H9 (cell line): ENCODE results near the gene SLC23A1. TPM values are rescaled to one million over a fixed set of nuclear protein-coding genes. Genes with fewer than 3 reads are reported as not detected.

Source experiments
- DNase-seq: peaks from one replicate; pipeline ENCODE4 v3.0.0-alpha.2; 2017
- H2AFZ ChIP-seq: one replicate; pipeline ENCODE4 v1.6.1; 2013; ENCODE audit warnings: mild to moderate bottlenecking, low read length, control low read depth, moderate library complexity
- H2AK5ac ChIP-seq: 2 replicates; pipeline ENCODE4 v1.6.1; 2013; ENCODE audit warnings: low read length, control low read depth, mixed read lengths; ENCODE audit not compliant: insufficient read length
- H2BK120ac ChIP-seq: one replicate; pipeline ENCODE4 v1.6.1; 2013; ENCODE audit warnings: low read depth, mild to moderate bottlenecking, low read length, control low read depth, inconsistent platforms; ENCODE audit not compliant: poor library complexity, severe bottlenecking
- H2BK12ac ChIP-seq: 2 replicates; pipeline ENCODE4 v1.6.1; 2013; ENCODE audit warnings: low read length, control low read depth, mixed read lengths, low read depth; ENCODE audit not compliant: insufficient read length
- H2BK15ac ChIP-seq: 2 replicates; pipeline ENCODE4 v1.6.1; 2013; ENCODE audit warnings: low read depth, low read length, control low read depth
- H2BK20ac ChIP-seq: one replicate; pipeline ENCODE4 v1.6.1; 2013; ENCODE audit warnings: low read depth, mild to moderate bottlenecking, low read length, control low read depth, inconsistent platforms; ENCODE audit not compliant: poor library complexity, severe bottlenecking
- H2BK5ac ChIP-seq: 2 replicates; pipeline ENCODE4 v1.6.1; 2013; ENCODE audit warnings: low read length, control low read depth, mixed read lengths; ENCODE audit not compliant: insufficient read length
- H3K14ac ChIP-seq: 2 replicates; pipeline ENCODE4 v1.6.1; 2013; ENCODE audit warnings: low read length, control low read depth; ENCODE audit not compliant: insufficient read depth
- H3K18ac ChIP-seq: 2 replicates; pipeline ENCODE4 v1.6.1; 2013; ENCODE audit warnings: low read depth, mild to moderate bottlenecking, mixed read lengths, low read length, control low read depth; ENCODE audit not compliant: insufficient read length
- H3K23ac ChIP-seq: 2 replicates; pipeline ENCODE4 v1.6.1; 2013; ENCODE audit warnings: low read length, control low read depth, mixed read lengths, low read depth; ENCODE audit not compliant: insufficient read length
- H3K23me2 ChIP-seq: 2 replicates; pipeline ENCODE4 v1.6.1; 2013; ENCODE audit warnings: low read depth, mild to moderate bottlenecking, mixed read lengths, low read length, control low read depth; ENCODE audit not compliant: insufficient read length, poor library complexity, severe bottlenecking
- H3K27ac ChIP-seq: 2 replicates; pipeline ENCODE4 v1.5.1; 2013; ENCODE audit warnings: low read length, control low read depth, mixed read lengths, low read depth; ENCODE audit not compliant: insufficient read length
- H3K27me3 ChIP-seq: 2 replicates; pipeline ENCODE4 v1.6.1; 2013; ENCODE audit warnings: low read length, control low read depth, inconsistent platforms; ENCODE audit not compliant: insufficient read depth
- H3K4ac ChIP-seq: 2 replicates; pipeline ENCODE4 v1.6.1; 2013; ENCODE audit warnings: low read depth, mild to moderate bottlenecking, control low read depth, inconsistent platforms, low read length, moderate library complexity
- H3K4me1 ChIP-seq: 2 replicates; pipeline ENCODE4 v1.6.1; 2013; ENCODE audit warnings: low read length, control low read depth, inconsistent platforms; ENCODE audit not compliant: insufficient read depth
- H3K4me2 ChIP-seq: 2 replicates; pipeline ENCODE4 v1.6.1; 2013; ENCODE audit warnings: low read length, control low read depth, mixed read lengths; ENCODE audit not compliant: insufficient read length, insufficient read depth
- H3K56ac ChIP-seq: 2 replicates; pipeline ENCODE4 v1.6.1; 2013; ENCODE audit warnings: low read depth, mild to moderate bottlenecking, mixed read lengths, low read length, control low read depth; ENCODE audit not compliant: insufficient read length
- H3K79me1 ChIP-seq: 2 replicates; pipeline ENCODE4 v1.6.1; 2013; ENCODE audit warnings: low read depth, mild to moderate bottlenecking, moderate library complexity, low read length, control low read depth, inconsistent platforms; ENCODE audit not compliant: insufficient read depth, poor library complexity, severe bottlenecking
- H3K79me2 ChIP-seq: 2 replicates; pipeline ENCODE4 v1.6.1; 2013; ENCODE audit warnings: low read length, control low read depth, inconsistent platforms; ENCODE audit not compliant: insufficient read depth
- H3K9ac ChIP-seq: 2 replicates; pipeline ENCODE4 v1.6.1; 2013; ENCODE audit warnings: low read length, control low read depth, mixed read lengths; ENCODE audit not compliant: insufficient read length; ENCODE audit errors: extremely low read depth
- H3K9me3 ChIP-seq: one replicate; pipeline ENCODE4 v1.6.1; 2013; ENCODE audit warnings: low read depth, low read length, inconsistent platforms; ENCODE audit not compliant: control insufficient read depth
- H3T11ph ChIP-seq: one replicate; pipeline ENCODE4 v1.6.1; 2013; ENCODE audit warnings: mild to moderate bottlenecking, low read length, control low read depth, inconsistent platforms
- H4K20me1 ChIP-seq: one replicate; pipeline ENCODE4 v1.6.1; 2013; ENCODE audit not compliant: control insufficient read depth, insufficient read length, insufficient read depth
- H4K5ac ChIP-seq: 2 replicates; pipeline ENCODE4 v1.6.1; 2013; ENCODE audit warnings: low read depth, mild to moderate bottlenecking, mixed read lengths, low read length, control low read depth; ENCODE audit not compliant: insufficient read length
- H4K8ac ChIP-seq: replicated peaks from 2 replicates; pipeline ENCODE4 v1.6.1; 2013; ENCODE audit warnings: low read length, control low read depth, mixed read lengths, low read depth; ENCODE audit not compliant: insufficient read length
- H4K91ac ChIP-seq: 2 replicates; pipeline ENCODE4 v1.6.1; 2013; ENCODE audit warnings: low read depth, mild to moderate bottlenecking, moderate library complexity, mixed read lengths, low read length, control low read depth; ENCODE audit not compliant: insufficient read length
- H3K27ac Mint-ChIP-seq, 3 experiments: 2 replicates in 2 of 3; 3 replicates in 1 of 3; pipeline ENCODE4 v1.8.0; 2020 to 2021; ENCODE audit warnings: mixed read lengths in 3 of 3, mild to moderate bottlenecking in 1 of 3, moderate library complexity in 1 of 3
- H3K27me3 Mint-ChIP-seq: 2 replicates; pipeline ENCODE4 v1.8.0; 2021; ENCODE audit warnings: low read depth, mild to moderate bottlenecking, moderate library complexity, mixed read lengths
- H3K36me3 Mint-ChIP-seq, 3 experiments: 2 replicates in 2 of 3; 3 replicates in 1 of 3; pipeline ENCODE4 v1.8.0; 2020 to 2021; ENCODE audit warnings: low read depth in 3 of 3, mixed read lengths in 3 of 3; ENCODE audit not compliant: insufficient read depth in 1 of 3
- H3K4me1 Mint-ChIP-seq, 2 experiments: 2 replicates each; pipeline ENCODE4 v1.8.0; 2020; ENCODE audit warnings: mixed read lengths in 2 of 2
- H3K4me3 Mint-ChIP-seq, 2 experiments: 2 replicates in 1 of 2; 3 replicates in 1 of 2; pipeline ENCODE4 v1.8.0; 2020 to 2021; ENCODE audit warnings: mild to moderate bottlenecking in 2 of 2, mixed read lengths in 2 of 2, moderate library complexity in 1 of 2
- H3K9me3 Mint-ChIP-seq, 2 experiments: 2 replicates in 1 of 2; 3 replicates in 1 of 2; pipeline ENCODE4 v1.8.0; 2020; ENCODE audit warnings: mild to moderate bottlenecking in 2 of 2, mixed read lengths in 2 of 2, moderate library complexity in 1 of 2
- CTCF ChIP-seq: fragments of 200-600 bp; sonication (generic); conservative IDR thresholded peaks from 3 replicates; pipeline ENCODE4 v1.8.0; 2021; ENCODE audit warnings: antibody characterized with exemption, mild to moderate bottlenecking
- WGBS: extraction: QIAGEN DNeasy Blood & Tissue Kit; methylation state at CpG from one replicate; pipeline ENCODE4 v1.1.7; 2013; ENCODE audit warnings: missing lambda C conversion rate, low lambda C conversion rate, mixed read lengths; ENCODE audit not compliant: insufficient read length; ENCODE audit errors: extremely low coverage; 5-methylcytosine and 5-hydroxymethylcytosine counted together
- total RNA-seq: library from RNA; stranded (reverse); gene quantifications from 2 replicates; pipeline ENCODE4 v1.2.1, GENCODE V29; 2021

Gene SLC23A1
- total RNA-seq, 1 experiment from 2014 or later: not detected

DNA sequence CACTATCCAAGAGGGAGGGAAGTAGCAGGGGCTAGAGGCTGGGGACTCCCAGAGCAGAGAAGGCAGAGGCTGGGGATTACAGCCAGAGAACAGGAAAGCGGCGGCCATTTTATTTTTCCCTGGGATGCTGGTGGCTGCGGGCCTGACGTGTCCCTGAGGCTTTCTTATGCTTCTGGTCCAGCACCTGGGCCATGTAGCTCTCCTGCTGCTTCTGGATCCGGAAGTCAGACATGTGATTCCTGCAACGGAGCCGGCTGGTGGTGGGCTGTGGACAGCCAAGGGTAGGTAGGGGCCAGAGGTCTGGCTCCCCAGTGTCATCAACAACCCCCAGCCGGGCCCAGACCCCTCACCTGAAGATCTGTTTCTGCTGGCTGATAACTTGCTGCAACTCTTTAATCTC, 13.6 kb upstream of the SLC23A1 start:
- no peak overlapping the region for H2BK20ac ChIP-seq
- H3K9me3 ChIP-seq: no peaks in the 10 kb centered on the region
- no peak overlapping the region for H3K23ac ChIP-seq
- no peak overlapping the region for H4K8ac ChIP-seq
- Mint-ChIP-seq H3K36me3 (peaks cover 4 to 23% (median 16%) of the 10 kb centered on the region in 3 experiments), H3K27ac (peak overlapping the region in 1 of 3 experiments; percentile 83; a peak in 1 of 7 replicates), H3K4me3 (no peak overlapping the region), H3K4me1 (peaks cover 16 to 29% of the 10 kb centered on the region in 2 experiments), H3K27me3 (peaks cover 28% of the 10 kb centered on the region), H3K9me3 (no peaks in the 10 kb centered on the region)
- no peak overlapping the region for H4K5ac ChIP-seq
- H3K23me2 ChIP-seq: peaks cover 22% of the 10 kb centered on the region
- no peak overlapping the region for H2BK5ac ChIP-seq
- peaks cover 8% of the 10 kb centered on the region for H3K27me3 ChIP-seq
- no peak overlapping the region for H4K91ac ChIP-seq
- no peak overlapping the region for H2BK15ac ChIP-seq
- TF ChIP-seq CTCF: no peak
- H3K14ac ChIP-seq: no peak overlapping the region; the same call in 1 of the 2 replicates
- no peak overlapping the region for H3K4me2 ChIP-seq
- DNase-seq: no peak
- H2BK120ac ChIP-seq: no peak overlapping the region
- H2AFZ ChIP-seq: no peak overlapping the region
- no peak overlapping the region for H2AK5ac ChIP-seq
- peaks cover 4% of the 10 kb centered on the region; the same call in 1 of the 2 replicates for H3K4me1 ChIP-seq
- no peaks in the 10 kb centered on the region for H3K79me1 ChIP-seq
- no peak overlapping the region for H3K56ac ChIP-seq
- H3K27ac ChIP-seq: no peak overlapping the region
- H2BK12ac ChIP-seq: no peak overlapping the region
- H3T11ph ChIP-seq: no peak overlapping the region
- H3K79me2 ChIP-seq: no peaks in the 10 kb centered on the region
- no peak overlapping the region for H3K18ac ChIP-seq
- whole genome bisulfite sequencing: no CpG with 5 or more reads among the region's 8 CpGs
- H4K20me1 ChIP-seq: no peaks in the 10 kb centered on the region
- no peak overlapping the region for H3K4ac ChIP-seq
- H3K9ac ChIP-seq: no peak overlapping the region
